ENCODE measurements around the gene TPST2.

DNA sequence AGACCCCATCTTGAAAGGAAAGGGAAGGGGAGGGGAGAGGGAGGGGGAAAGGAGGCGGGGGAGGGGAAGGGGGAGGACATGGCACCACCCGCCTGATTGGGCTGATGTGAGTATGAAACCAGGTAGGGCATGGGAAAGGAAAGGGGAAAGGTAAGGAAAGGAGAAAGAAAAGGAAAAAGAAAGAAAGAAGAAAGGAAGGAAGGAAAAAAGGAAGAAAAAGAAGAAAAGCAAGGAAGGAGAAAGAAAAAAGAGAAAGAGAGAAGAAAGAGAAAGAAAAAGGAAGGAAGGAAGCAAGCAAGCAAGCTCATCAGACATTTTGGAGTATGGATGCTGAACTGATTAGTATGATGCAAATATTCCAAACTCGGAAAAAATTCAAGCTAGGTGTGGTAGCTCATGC is 41.6 kb downstream of the TPST2 start:
- TF ChIP-seq, protein P1, sequence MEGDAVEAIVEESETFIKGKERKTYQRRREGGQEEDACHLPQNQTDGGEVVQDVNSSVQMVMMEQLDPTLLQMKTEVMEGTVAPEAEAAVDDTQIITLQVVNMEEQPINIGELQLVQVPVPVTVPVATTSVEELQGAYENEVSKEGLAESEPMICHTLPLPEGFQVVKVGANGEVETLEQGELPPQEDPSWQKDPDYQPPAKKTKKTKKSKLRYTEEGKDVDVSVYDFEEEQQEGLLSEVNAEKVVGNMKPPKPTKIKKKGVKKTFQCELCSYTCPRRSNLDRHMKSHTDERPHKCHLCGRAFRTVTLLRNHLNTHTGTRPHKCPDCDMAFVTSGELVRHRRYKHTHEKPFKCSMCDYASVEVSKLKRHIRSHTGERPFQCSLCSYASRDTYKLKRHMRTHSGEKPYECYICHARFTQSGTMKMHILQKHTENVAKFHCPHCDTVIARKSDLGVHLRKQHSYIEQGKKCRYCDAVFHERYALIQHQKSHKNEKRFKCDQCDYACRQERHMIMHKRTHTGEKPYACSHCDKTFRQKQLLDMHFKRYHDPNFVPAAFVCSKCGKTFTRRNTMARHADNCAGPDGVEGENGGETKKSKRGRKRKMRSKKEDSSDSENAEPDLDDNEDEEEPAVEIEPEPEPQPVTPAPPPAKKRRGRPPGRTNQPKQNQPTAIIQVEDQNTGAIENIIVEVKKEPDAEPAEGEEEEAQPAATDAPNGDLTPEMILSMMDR (IDR thresholded peaks at IDR 0.05 in 4 of 5, conservative IDR thresholded peaks at IDR 0.05 in 1 of 5): no peak
- no peak for TF ChIP-seq POLR2A (IDR thresholded peaks at IDR 0.05)
